M059J (cell line): Measurements from ENCODE around the gene RCSD1. TPM values are rescaled to one million over a fixed set of nuclear protein-coding genes. Genes with fewer than 3 reads are reported as not detected.

Experiments
- DNase-seq: peaks from one replicate; pipeline ENCODE4 v3.0.0-alpha.2; 2012; ENCODE audit warnings: low read depth
- total RNA-seq: library from RNA; depleted of rRNA; stranded (reverse); fragments of >200 nt; shearing (Covaris generic); gene quantifications from 2 replicates; pipeline ENCODE4 v1.2.3, GENCODE V29; 2014

RCSD1 gene
- total RNA-seq, 1 experiment from 2014 or later = 0.81 TPM

- peak; percentile 76 for DNase-seq
Measured at GRCh38 chr1:167687919-167688519, 58.0 kb downstream of the RCSD1 start.

- peak; percentile 80 for DNase-seq
Measured at GRCh38 chr1:167689567-167689920, 59.5 kb downstream of the RCSD1 start.

- no peak for DNase-seq
Measured at GRCh38 chr1:167690053-167690452, 60.0 kb downstream of the RCSD1 start.

- no peak for DNase-seq
Measured at GRCh38 chr1:167693425-167694045, 63.5 kb downstream of the RCSD1 start.

GRCh38 chr1:167694691-167695090 is 64.7 kb downstream of the RCSD1 start:
- DNase-seq = no peak

- DNase-seq = no peak
Measured at GRCh38 chr1:167695147-167695546, 65.1 kb downstream of the RCSD1 start.

GRCh38 chr1:167695756-167696561 is 65.9 kb downstream of the RCSD1 start:
- DNase-seq = no peak

- no peak for DNase-seq
Measured at GRCh38 chr1:167697667-167698141, 67.7 kb downstream of the RCSD1 start.

GRCh38 chr1:167698313-167698712 is 68.3 kb downstream of the RCSD1 start:
- no peak for DNase-seq

GRCh38 chr1:167701510-167701909 is 71.5 kb downstream of the RCSD1 start:
- DNase-seq = no peak

GRCh38 chr1:167703557-167703956 is 73.5 kb downstream of the RCSD1 start:
- no peak for DNase-seq

- no peak for DNase-seq
Measured at GRCh38 chr1:167704715-167705114, 74.7 kb downstream of the RCSD1 start.

GRCh38 chr1:167705250-167705649 is 75.2 kb downstream of the RCSD1 start:
- no peak for DNase-seq

GRCh38 chr1:167706363-167706762 is 76.3 kb downstream of the RCSD1 start:
- DNase-seq = no peak

- no peak for DNase-seq
Measured at GRCh38 chr1:167706931-167707877, 77.2 kb downstream of the RCSD1 start.

GRCh38 chr1:167707942-167708341 is 77.9 kb downstream of the RCSD1 start:
- no peak for DNase-seq

GRCh38 chr1:167708940-167709389 is 78.9 kb downstream of the RCSD1 start:
- DNase-seq = peak; percentile 13

GRCh38 chr1:167710836-167711235 is 80.8 kb downstream of the RCSD1 start:
- no peak for DNase-seq

- DNase-seq = no peak
Measured at GRCh38 chr1:167711797-167712196, 81.8 kb downstream of the RCSD1 start.

- DNase-seq = peak; percentile 14
Measured at GRCh38 chr1:167713330-167714081, 83.5 kb downstream of the RCSD1 start.

- DNase-seq = no peak
Measured at GRCh38 chr1:167714098-167714438, 84.0 kb downstream of the RCSD1 start.
